MCF 10A (cell line): ENCODE data around the gene FSTL3. TPM values are rescaled to one million over a fixed set of nuclear protein-coding genes. Genes with fewer than 3 reads are reported as not detected.

Experiments
- BruUV-seq: library from RNA; stranded (reverse); fragments of 400-500 nt; replicated peaks from 2 replicates; lab custom pipeline; 2021; lab: Mats Ljungman, UMichigan
- CTCF ChIA-PET: fragments of 300-600 bp; sonication (Branson Sonifier 250); formaldehyde crosslinking; extraction: SDS; loops from one replicate; lab custom pipeline; 2021; ENCODE audit warnings: antibody characterized with exemption, inconsistent platforms; lab: Yijun Ruan, JAX
- POLR2A ChIA-PET: fragments of 300-600, 350-650 bp; sonication (Branson Sonifier 250); formaldehyde crosslinking; extraction: SDS; loops from one replicate; lab custom pipeline; 2020; ENCODE audit warnings: antibody characterized with exemption, inconsistent platforms; lab: Yijun Ruan, JAX
- DNase-seq: peaks from one replicate; pipeline ENCODE4 v3.0.0-alpha.2; 2018; ENCODE audit not compliant: unreplicated experiment
- H3K27ac Mint-ChIP-seq: one replicate; pipeline ENCODE4 v1.8.0; 2022; ENCODE audit warnings: mild to moderate bottlenecking, low read depth, mixed read lengths; ENCODE audit not compliant: unreplicated experiment
- H3K27me3 Mint-ChIP-seq: one replicate; pipeline ENCODE4 v1.8.0; 2022; ENCODE audit warnings: mixed read lengths; ENCODE audit not compliant: insufficient read depth, unreplicated experiment
- H3K36me3 Mint-ChIP-seq: one replicate; pipeline ENCODE4 v1.8.0; 2022; ENCODE audit warnings: mild to moderate bottlenecking, moderate library complexity, mixed read lengths; ENCODE audit not compliant: insufficient read depth, unreplicated experiment
- H3K4me1 Mint-ChIP-seq: one replicate; pipeline ENCODE4 v1.8.0; 2022; ENCODE audit warnings: mixed read lengths; ENCODE audit not compliant: insufficient read depth, unreplicated experiment
- H3K4me3 Mint-ChIP-seq: one replicate; pipeline ENCODE4 v1.8.0; 2022; ENCODE audit warnings: mild to moderate bottlenecking, moderate library complexity, mixed read lengths; ENCODE audit not compliant: unreplicated experiment
- H3K9me3 Mint-ChIP-seq: one replicate; pipeline ENCODE4 v1.8.0; 2022; ENCODE audit warnings: mixed read lengths; ENCODE audit not compliant: unreplicated experiment
- intact Hi-C: fragments of 100-400 bp; cut with micrococcal nuclease; formaldehyde crosslinking; loops from 2 replicates; pipeline ENCODE4 v1.14.1; 2022
- total RNA-seq: library from RNA; stranded (reverse); gene quantifications from 2 replicates; pipeline ENCODE4 v1.2.3, GENCODE V29; 2022
- TF ChIP-seq, protein P1 (sequence below): fragments of 200-600 bp; IDR thresholded peaks from one replicate; pipeline ENCODE4 v1.8.0; 2022; ENCODE audit warnings: antibody characterized with exemption, mild to moderate bottlenecking; ENCODE audit not compliant: unreplicated experiment

The FSTL3 gene
- total RNA-seq, 1 experiment from 2014 or later = 183 TPM

DNA sequence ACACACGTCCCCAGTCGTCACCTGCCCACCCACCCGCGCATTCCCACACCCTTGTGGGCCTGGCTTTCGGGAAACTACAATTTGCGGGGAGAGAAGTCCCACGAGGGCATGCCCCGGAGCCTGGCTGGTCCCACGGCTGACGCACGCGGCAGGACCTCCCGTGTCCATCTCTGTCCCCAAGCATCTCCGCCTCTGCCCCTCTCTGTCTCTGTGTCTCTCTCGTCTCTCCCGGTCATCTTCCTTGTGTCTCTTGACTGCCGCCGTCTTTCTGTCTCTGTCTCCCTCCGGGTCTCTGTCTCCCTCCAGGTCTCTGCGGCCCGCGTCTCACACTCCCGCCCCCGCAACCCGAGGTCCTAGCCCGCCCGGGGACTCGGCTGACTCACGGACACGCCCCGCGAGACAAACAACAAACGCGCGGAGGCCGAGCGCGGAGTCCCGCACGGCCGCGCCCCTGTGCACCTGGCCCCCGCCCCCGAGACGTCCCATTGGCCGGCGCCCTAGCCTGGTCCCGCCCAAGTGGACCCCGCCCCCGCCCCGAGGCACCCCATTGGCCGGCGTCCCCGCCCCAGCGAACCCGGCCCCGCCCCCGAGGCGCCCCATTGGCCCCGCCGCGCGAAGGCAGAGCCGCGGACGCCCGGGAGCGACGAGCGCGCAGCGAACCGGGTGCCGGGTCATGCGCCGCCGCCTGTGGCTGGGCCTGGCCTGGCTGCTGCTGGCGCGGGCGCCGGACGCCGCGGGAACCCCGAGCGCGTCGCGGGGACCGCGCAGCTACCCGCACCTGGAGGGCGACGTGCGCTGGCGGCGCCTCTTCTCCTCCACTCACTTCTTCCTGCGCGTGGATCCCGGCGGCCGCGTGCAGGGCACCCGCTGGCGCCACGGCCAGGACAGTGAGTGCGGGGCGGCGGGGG is 36.7 kb upstream of the FSTL3 start, which contains the start of gene FGF22:
Gene FGF22 (plus strand): TSS at position 627 of the 908 bp plus-strand sequence. CDS start 47 bp downstream, at position 674.
- ChIA-PET POLR2A (no interaction called here), CTCF (no interaction called here)
- H3K27ac Mint-ChIP-seq = peak within 1 kb of the TSS; percentile 32
- peak; percentile 89 for DNase-seq
- peaks cover 7% of the 10 kb centered on the region for H3K4me1 Mint-ChIP-seq
- intact Hi-C loops = no loop called here
- H3K27me3 Mint-ChIP-seq = no peaks in the 10 kb centered on the region
- BruUV-seq = no TSS peak
- TF ChIP-seq, protein P1, sequence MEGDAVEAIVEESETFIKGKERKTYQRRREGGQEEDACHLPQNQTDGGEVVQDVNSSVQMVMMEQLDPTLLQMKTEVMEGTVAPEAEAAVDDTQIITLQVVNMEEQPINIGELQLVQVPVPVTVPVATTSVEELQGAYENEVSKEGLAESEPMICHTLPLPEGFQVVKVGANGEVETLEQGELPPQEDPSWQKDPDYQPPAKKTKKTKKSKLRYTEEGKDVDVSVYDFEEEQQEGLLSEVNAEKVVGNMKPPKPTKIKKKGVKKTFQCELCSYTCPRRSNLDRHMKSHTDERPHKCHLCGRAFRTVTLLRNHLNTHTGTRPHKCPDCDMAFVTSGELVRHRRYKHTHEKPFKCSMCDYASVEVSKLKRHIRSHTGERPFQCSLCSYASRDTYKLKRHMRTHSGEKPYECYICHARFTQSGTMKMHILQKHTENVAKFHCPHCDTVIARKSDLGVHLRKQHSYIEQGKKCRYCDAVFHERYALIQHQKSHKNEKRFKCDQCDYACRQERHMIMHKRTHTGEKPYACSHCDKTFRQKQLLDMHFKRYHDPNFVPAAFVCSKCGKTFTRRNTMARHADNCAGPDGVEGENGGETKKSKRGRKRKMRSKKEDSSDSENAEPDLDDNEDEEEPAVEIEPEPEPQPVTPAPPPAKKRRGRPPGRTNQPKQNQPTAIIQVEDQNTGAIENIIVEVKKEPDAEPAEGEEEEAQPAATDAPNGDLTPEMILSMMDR = no peak
- H3K36me3 Mint-ChIP-seq = no peaks in the 10 kb centered on the region
- H3K9me3 Mint-ChIP-seq = no peaks in the 10 kb centered on the region
- H3K4me3 Mint-ChIP-seq = peak within 1 kb of the TSS; percentile 68

DNA sequence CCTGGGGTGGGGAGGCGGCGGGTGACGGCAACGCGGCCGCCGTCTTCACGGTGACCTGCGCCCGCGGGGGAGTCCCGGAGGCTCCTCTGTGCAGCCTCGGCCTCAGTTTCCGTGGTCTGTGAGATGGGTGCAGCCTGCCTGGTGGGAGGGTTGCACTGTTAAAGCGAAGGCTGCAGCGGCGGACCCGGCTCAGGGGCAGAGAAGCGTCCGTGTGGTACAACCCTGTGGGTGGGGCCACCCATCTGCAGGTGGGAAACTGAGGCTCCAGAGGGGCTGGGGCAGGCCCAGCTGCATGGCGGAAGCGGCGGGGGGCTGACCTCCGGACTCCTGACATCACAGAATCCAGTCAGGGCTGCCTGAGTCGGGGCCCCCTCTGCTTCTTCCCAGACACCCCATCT is 36.0 kb upstream of the FSTL3 start:
- BruUV-seq = no TSS peak
- TF ChIP-seq, protein P1 = no peak
- Mint-ChIP-seq H3K9me3 (no peaks in the 10 kb centered on the region), H3K27me3 (no peaks in the 10 kb centered on the region), H3K36me3 (peaks cover 6% of the 10 kb centered on the region), H3K4me1 (peaks cover 7% of the 10 kb centered on the region), H3K27ac (no peak overlapping the region), H3K4me3 (peak overlapping the region; percentile 11)
- DNase-seq = no peak
- ChIA-PET CTCF (interaction anchor here (0.6 kb wide), 1 partner anchor 90 kb away, joined by 3 read pairs; no protein-coding TSS in a partner anchor), POLR2A (no interaction called here)
- intact Hi-C loops = no loop called here

- CTCF ChIA-PET = interaction anchor here (0.6 kb wide), 1 partner anchor 90 kb away, joined by 3 read pairs; no protein-coding TSS in a partner anchor
- intact Hi-C loops = no loop called here
- BruUV-seq = no TSS peak
Observed at GRCh38 chr19:640606-641189, 35.5 kb upstream of the FSTL3 start.

More at GRCh38 chr19:640606-641189, 35.5 kb upstream of the FSTL3 start:
- Mint-ChIP-seq H3K36me3 (peaks cover 11% of the 10 kb centered on the region), H3K4me3 (peak overlapping the region; percentile 11), H3K27ac (no peak overlapping the region), H3K27me3 (no peaks in the 10 kb centered on the region), H3K9me3 (no peaks in the 10 kb centered on the region), H3K4me1 (peaks cover 7% of the 10 kb centered on the region)
- no peak for DNase-seq
- TF ChIP-seq, protein P1 = no peak
- POLR2A ChIA-PET = no interaction called here
